ENCODE measurements around the gene CTNNA3.
"Not testable (repeated sequence)": the region's sequence is repeated elsewhere in the genome, so short reads cannot be mapped to it uniquely, and the experiment has no call there.

CTNNA3 gene

DNA sequence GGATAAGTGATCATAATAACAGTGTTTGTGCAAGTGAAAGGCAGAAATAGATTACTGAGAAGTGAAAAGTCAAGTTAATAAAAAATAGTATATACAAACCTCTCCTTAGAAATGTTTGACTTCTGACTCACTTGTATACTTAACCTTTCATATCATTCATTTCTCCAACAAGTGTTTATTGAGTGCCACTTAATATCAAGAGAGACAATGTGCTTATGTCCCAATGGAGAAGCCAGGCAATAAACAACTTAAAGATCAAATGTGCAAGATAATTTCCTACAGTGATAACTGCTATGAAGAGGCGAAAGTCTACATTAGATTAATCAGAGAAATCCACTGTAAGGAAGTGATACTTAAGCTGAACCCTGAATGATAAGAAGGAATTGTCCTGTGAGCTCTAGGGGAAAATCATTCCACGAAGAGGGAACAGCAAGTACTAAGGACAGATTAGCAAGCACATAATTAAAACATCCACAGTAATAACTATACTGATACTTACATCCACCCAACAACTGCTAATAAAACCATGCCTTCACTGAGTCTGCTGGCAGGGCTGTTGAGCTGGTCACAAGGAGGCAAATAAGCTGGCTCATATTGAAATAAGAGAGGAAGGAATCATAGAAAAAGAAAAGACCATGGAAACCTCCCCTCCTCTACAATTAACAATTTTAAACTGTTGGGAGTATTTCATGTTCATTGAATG, 203.5 kb downstream of the CTNNA3 start:
- DNase-seq, result no peak

DNA sequence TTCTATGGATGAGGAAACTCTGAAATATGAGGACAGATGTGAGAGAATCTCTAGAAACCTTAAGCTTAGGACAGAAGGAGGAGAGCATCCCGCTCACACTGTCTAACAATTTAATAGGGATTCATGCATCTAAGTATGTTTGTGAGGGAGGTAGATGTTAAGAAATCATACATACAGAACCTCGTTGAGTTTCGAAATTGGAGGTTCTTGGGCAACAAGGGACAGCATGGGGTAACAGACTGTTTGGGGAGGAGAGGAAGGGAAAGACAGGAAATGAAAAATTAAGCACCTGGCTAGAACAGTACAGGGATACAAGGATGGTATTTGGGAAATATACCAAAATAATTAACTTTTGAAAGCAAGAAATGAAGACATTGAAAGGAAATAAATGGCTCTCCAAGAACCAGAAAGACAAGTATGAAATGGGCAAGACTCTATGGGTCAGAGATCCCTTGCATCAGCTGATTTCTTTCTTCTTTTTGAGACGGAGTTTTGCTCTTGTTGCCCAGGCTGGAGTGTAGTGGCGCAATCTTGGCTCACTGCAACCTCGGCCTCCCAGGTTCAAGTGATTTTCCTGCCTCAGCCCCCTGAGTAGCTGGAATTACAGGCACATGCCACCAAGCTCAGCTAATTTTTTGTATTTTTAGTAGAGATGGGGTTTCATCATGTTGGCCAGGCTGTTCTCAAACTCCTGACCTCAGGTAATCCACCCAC, 207.9 kb downstream of the CTNNA3 start:
- DNase-seq, result no peak

DNA sequence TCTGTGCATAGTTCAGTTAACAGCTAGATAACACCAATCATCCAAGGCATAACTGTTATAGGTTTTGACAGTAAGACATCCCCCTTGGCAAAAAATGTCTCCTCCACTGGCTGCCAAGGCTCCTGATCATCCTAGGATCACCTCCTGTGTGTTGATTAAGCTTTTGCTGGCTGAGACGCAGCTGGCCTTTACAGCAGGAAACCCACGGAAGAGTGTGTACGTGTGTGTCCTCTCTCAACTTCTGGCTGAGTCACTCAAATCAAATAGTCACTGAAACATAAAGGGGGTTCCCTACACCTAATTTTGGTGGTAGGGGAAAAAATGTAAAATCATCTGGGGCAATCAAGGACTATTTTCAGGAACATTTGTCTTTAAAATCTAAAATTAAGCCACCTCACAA, 208.8 kb downstream of the CTNNA3 start:
- no peak for DNase-seq

DNA sequence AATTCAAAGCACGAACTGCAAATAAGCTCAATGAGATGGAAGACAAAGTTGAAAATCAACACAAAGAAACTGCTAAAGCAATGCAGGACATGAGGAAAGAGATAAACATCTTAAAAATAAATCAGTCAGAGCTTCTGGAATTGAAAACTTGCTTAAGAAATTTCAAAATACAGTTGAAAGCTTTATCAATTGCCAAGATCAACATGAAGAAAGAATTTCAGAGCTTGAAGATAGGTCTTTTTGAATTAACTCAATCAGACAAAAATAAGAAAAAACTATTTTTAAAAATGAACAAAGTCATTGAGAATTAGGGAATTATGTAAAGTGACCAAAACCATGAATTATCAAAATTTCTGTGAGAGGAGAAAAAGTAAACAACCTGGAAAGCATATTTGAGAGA, 218.1 kb downstream of the CTNNA3 start:
- DNase-seq, result no peak

DNA sequence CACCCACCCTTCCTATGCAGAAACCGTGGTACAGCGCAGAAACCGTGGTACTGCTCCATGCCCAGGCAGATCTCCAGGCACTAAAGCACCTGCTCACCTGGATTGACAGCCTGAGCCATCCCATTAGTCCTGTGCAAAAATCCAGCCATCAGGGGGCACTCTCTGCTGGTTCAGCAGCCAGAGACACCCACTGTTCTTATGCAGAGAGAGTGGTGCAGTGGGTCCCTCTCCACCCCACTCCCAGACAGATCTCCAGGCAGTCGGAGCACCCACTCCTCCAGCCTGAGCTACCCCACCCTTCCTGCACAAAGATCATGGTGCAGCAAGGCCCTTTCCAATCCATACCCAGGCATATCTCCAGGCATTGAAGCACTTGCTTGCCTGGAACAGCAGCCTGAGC, 219.8 kb downstream of the CTNNA3 start:
- DNase-seq, result no peak

DNA sequence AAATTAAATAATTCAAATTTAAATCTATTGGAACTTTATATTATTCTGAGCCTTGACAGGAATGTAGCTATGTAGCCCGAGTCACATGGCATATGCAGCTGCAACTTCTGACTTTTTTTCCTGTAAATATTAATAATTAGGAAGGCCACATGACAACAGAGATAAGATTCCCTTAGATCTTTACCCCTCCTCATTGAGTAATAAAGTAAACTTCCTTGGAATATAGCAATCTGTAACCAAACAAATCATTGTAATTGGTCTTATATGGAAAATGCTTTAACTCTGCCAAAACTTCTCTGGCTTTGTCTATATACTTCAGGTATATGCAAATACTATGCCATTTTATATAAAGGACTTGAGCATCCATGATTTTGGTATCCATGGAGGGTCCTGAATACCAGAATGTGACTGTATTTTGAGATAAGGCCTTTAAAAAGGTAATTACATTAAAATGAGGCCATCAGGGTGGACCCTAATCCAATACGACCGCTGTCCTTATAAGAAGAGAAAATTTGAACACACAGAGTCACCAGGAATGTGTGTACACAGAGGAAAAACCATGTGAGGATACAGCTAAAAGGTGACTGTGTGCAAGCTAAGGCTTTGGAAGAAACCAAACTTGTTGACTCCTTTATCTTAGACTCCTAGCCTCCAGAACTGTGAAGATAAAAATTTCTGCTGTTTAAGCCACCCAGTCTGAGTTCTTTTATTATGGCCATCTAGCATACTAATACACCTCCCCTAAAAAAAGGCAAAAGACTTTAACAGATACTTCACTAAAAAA, 222.0 kb downstream of the CTNNA3 start:
- DNase-seq, result no peak

DNA sequence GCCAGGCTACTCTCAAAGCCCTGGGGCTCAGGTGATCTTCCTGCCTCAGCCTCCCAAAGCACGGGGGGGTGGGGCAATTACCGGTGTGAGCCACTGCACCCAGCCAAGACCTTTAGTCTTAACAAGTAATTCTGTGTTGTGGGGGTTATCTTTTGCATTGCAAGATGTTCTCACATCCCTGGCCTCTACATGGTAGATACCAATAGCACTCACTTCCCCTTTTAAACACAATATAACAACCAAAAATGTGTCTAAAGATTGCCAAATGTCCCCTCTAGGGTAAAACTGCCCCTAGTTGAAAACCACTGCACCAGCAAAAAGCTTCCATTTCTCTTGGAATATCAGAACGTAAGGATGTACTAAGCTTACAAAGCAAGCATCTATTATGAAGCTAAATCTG, 225.0 kb downstream of the CTNNA3 start:
- no peak for DNase-seq

DNA sequence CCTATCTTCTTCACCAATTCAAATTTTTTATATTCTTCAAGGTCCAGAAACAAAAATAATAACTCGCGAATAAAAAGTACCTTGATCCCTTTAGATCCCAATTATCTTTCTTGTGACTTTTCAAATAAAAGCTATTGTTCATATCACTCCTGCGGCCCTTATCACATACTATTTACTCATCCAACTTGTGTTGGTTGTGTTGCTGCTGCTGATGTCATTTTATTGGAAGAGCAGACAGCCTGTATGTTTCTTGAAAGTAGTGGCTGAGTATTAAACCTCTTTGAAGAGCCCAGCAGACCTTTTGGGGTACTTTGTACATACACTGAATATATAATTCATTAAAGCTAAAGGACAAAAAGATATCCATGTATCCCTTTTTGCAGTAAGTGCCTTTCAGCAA, 231.7 kb downstream of the CTNNA3 start:
- DNase-seq, result no peak

DNA sequence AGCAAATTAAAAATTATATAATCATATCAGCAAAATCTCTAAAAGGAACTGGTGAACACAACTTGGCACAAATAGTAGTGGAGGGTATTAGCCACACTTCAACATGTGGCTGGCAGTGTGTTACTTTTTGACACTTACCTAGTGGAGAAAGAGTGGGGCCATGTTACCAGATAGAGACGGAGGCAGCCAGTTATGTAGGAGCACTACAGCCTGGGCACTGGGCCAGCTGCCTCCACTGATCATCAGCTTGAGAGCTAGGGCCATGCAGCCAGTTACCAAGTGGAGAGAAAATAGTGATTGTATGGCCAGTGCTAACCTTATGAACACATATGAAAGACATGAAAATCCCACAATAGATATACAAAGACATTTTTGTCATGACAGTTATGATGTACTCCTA, 243.1 kb downstream of the CTNNA3 start:
- no peak for DNase-seq

DNA sequence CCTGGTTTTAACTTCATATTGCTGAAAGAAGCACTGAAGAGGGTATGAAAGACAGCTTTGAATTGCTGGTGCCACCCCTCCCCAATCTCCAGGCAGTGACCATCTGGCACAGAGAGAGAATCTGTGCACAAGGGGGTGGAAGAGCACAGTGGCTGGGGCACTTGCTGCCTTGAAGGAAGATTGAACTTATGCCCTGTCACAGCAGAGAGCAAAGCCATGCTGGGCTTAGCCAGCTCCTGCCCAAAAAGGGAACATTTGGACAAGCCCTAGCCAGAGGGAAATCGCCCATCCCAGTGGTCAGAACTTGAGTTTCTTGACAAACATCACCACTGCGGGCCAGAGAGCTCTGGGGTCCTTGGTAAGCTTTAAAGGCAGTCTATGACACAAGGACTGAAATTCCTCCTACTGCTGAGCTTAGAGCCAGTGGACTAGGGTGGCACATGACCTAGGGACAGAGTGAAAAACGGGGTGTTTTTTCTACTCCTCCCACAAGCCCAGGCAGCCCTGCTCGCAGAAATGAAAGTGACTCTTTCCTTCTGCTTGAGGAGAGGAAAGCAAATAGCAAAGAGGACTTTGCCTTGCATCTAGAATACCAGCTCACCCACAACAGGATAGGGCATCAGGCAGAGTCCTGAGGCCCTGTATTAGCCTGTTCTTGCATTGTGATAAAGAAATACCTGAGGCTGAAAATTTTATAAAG, 257.2 kb downstream of the CTNNA3 start:
- no peak for DNase-seq

DNA sequence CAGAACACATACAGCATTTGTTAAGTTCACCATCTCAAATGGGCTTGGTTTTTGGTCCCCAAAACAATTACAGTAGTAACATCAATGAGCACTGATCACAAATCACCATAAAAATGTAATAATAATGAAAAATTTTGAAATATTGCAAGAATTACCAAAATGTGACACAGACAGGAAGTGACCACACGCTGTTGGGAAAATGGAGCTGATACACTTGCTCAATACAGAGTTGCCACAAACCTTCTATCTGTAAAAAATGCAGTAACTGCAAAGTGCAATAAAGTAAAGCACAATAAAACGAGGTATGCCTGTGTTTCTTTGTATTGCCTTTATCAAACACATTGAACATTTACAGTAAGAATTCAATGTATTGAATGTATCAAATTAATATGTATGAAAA, 262.7 kb downstream of the CTNNA3 start:
- no peak for DNase-seq

DNA sequence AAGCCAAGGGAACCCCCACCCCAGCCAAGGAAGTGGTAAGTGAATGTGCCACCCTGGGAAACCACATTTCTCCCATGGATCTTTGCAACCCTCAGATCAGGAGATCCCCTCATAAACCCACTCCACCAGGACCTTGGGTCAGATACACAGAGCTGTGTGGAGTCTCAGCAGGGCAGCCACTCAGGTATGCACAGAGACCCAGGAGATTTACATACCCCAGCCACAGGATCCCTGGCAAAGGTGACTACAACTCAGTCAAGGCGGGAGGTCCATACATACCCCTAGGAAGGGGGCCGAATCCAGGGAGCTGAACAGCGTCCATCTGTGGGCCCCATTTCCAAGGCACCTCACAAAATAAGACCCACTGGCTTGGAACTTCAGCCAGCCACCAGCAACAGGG, 293.4 kb downstream of the CTNNA3 start:
- no peak for DNase-seq

DNA sequence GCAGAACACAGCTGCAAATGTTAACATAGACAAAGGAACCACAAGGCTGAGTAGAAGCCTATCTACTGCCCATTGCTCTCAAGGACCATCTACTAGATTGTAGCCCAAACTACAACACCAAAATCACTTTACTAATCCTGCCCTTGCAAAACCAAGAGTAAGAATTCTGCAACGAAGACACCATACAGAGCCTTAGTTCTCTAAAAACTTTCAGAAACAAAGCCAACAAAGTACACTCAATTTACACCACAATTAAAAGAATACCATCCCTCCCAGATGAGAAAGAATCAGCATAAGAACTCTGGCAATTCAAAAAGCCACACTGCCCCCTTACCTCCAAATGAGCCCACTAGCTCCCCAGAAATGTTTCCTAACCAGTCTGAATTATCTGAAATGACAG, 294.3 kb downstream of the CTNNA3 start:
- no peak for DNase-seq

DNA sequence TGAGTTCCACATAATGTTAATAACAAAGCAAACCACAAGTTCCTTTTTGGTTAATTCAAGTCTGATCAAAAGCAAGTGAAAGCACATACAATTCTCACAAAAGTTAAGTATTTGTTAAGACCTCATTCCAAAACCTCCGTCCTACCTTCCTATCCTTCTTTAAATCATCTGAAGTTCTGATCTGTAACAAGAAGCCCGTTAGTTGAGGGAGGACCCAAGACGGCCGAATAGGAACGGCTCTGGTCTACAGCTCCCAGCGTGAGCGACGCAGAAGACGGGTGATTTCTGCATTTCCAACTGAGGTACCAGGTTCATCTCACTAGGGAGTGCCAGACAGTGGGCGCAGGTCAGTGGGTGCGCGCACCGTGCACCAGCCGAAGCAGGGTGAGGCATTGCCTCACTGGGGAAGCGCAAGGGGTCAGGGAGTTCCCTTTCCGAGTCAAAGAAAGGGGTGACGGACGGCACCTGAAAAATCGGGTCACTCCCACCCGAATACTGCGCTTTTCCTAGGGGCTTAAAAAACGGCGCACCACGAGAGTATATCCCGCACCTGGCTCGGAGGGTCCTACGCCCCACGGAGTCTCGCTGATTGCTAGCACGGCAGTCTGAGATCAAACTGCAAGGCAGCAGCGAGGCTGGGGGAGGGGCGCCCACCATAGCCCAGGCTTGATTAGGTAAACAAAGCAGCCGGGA, 309.0 kb downstream of the CTNNA3 start:
- DNase-seq, result not testable (repeated sequence)

DNA sequence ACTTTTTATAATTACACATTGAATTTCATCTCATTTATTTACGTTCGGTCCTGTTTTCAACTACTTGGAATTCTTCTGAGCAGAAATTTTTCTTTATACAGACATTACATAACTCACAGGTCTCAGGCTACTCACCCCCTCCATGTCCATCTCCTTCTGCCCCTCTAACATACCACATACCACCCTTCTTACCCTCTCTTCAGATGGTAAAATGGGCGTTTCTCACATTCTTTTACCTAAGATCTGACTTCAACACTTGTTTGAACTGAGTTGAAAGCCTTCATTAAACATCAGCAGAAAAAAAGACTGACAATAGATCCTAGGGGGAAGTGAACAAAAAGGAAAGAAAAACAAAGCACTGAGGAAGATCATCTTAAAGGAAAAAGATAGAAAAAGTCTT, 309.7 kb downstream of the CTNNA3 start:
- DNase-seq, result no peak

DNA sequence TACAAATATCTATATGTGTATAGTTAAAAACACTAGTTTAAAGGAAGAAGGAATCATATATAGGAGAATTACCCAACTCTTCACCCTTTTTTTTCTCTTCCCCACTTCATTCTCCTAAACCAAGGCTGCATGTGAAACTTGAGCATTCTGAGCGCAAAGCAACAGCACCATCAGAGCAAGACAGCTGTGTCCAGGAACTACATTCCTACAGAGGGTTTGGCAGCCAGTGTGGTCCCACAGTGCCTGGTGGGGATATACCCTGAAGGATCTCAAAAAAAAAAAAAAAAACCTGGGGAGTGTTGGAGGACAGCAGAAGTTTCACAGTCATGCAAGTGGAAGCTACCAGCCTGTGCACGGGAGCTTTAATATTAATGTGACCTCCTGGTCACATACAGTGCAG, 310.4 kb downstream of the CTNNA3 start:
- no peak for DNase-seq

DNA sequence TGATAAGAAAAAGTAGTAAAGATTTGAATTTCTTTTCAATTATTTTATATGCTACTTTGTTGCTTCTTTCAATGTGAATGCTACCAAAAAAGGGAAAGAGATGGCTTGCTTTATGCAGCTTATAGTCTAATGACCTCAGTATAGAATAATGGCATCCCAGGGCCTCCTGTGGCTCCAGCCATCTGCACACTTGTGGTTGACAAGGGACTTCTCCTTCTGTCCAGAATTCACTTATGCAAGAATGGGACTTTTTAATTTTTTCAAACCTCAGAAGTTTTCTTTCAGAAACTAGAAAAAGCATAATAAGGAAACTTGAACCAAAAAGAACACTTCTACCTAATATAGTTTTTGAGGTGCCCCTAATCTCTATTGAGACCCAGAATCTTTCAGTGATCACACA, 310.9 kb downstream of the CTNNA3 start:
- DNase-seq, result no peak

DNA sequence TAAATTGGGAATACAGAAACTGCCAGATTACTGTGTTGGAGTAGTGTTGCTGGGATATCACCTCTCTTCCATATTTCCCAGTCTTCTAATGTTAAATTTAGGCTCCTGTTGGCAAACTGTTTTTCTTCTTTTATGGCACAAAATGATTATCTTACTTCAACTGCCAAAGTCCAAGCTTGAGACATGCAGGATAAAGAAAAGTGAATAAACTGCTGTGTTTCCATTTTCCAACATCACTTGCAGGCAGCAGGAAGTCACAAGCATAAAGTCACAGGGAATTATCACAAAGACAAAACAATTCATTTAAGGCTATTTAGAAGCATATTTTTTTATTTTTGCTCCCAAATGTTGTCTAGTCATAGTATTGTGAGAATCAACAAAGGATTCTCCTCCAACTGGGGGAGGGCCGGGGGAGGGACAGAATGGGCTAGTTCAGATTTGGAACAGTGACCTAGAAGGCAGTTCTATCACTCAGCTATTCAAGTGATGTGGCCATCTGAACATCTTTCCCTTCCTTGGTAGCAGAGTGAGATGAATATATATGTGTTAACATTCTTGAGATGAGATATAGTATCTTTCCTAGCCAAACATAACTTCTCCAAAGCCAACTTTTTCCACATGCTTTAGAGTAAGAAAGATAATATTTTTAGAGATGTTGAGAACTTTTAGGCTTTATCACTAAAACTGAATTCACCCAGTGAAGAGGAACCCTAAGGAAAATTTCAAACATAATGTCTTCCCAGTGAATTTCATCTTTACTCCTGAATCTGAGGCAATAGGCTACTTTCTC, 364.7 kb downstream of the CTNNA3 start:
- no peak for DNase-seq

DNA sequence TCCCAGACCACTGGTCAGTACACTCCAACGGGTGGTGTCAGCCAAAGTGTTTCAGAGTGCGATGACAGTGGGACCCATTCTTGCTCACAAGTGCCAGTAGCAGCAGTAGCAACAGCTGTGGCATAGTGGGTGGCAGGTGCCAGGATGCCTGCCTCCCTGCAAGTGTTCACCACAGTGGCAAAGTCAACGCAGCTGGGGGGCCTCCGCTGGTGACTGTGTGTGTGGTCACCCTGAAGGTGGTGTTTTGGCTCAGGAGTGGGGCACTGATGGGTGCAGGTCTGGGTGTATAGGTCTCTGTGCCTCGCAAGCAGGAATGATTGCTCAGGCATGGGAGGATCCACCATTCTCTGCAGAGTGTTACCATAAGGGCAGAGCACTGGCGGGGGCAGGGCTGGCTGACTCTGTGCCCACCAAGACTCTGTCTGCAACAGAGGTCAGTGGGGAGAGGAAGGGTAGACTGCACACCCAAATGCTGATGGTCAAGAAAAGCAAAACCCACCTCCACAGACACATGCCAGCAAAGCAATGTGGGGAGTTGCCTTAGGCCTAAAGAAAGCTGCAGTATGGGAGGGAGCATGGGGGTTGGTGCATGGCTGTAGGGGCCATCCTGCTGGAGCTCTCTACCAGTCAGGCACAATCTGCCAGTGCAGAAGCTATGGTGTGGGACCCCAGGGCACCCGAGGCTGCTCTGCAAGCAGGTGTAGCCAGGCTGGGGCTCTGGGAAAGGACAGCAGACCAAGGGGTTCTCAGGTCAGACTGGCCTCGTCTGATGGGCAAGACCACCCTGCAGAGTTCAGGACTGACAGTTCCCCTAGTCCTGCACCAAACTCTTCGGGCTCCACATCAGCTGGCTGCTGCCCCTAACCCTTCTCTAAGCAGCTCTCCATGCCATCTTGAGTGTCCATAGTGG, 368.1 kb downstream of the CTNNA3 start:
- DNase-seq, result no peak

DNA sequence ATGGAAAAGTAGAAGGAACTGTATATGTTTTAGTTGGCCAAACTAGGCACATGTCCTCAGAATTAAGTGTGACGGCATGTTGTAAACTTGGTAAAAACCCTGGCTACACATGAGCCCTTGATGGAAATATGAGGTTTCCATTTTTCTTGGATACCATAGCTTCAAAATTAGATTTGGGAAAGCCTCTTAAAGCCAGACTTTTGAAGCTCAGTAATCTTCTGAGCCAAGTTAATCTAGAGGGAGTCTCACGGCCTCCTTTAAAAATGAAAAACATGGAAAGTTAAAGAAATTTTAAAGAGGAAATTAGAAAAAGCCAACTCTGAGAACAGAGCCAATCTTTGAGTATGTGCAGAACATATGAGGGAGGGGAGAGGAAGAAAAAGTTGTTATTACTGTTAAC, 376.0 kb downstream of the CTNNA3 start:
- no peak for DNase-seq

DNA sequence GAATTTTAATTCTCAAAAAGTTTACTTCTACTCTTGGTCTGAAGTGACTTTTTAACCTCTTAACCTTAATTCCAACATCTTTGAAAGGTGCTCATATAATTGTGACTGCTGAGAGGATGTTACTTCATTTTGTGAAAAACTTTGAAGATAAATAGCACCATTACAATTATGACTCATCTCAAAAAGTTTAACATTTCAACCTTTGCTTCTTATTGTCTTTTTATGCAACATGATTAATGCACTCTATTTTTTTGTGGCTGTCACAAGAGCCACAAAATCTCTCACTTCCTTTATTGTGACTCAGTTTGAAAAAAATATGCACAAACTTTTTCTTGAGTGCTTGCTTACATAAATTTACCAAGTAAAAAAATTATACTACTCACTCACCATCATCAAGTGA, 387.1 kb downstream of the CTNNA3 start:
- DNase-seq, result no peak
